ENCODE measurements around the gene CFAP65.

GRCh38 chr2:219020604-219021365 lies 20.5 kb downstream of the CFAP65 start:
- TF ChIP-seq CTCF (IDR thresholded peaks at IDR 0.05), result no peak
- no peak for TF ChIP-seq TCF7L2 (IDR thresholded peaks at IDR 0.05; ENCODE audit: low read depth, low read length)
- no peak for TF ChIP-seq POLR2AphosphoS5 (IDR thresholded peaks at IDR 0.05; ENCODE audit: low read depth, low read length)
- TF ChIP-seq, protein P1, sequence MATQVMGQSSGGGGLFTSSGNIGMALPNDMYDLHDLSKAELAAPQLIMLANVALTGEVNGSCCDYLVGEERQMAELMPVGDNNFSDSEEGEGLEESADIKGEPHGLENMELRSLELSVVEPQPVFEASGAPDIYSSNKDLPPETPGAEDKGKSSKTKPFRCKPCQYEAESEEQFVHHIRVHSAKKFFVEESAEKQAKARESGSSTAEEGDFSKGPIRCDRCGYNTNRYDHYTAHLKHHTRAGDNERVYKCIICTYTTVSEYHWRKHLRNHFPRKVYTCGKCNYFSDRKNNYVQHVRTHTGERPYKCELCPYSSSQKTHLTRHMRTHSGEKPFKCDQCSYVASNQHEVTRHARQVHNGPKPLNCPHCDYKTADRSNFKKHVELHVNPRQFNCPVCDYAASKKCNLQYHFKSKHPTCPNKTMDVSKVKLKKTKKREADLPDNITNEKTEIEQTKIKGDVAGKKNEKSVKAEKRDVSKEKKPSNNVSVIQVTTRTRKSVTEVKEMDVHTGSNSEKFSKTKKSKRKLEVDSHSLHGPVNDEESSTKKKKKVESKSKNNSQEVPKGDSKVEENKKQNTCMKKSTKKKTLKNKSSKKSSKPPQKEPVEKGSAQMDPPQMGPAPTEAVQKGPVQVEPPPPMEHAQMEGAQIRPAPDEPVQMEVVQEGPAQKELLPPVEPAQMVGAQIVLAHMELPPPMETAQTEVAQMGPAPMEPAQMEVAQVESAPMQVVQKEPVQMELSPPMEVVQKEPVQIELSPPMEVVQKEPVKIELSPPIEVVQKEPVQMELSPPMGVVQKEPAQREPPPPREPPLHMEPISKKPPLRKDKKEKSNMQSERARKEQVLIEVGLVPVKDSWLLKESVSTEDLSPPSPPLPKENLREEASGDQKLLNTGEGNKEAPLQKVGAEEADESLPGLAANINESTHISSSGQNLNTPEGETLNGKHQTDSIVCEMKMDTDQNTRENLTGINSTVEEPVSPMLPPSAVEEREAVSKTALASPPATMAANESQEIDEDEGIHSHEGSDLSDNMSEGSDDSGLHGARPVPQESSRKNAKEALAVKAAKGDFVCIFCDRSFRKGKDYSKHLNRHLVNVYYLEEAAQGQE (IDR thresholded peaks at IDR 0.05; ENCODE audit: insufficient read depth in 1 of 2, low read depth in 2 of 2, low read length in 1 of 2), result no peak

Measured in Panc1 (cell line).